GM23248 (cell line): ENCODE measurements around the gene ZBTB22. TPM values are rescaled to one million over a fixed set of nuclear protein-coding genes. Genes with fewer than 3 reads are reported as not detected.

Experiments used
- DNase-seq: peaks from one replicate; pipeline ENCODE4 v3.0.0-alpha.2; 2015
- H2AFZ ChIP-seq: fragments of 200-600 bp; sonication (generic); 2 replicates; pipeline ENCODE4 v1.6.1; 2016; ENCODE audit warnings: antibody characterized with exemption
- H3F3A ChIP-seq: fragments of 200-600 bp; sonication (generic); 2 replicates; pipeline ENCODE4 v1.6.1; 2016; ENCODE audit warnings: mild to moderate bottlenecking, antibody characterized with exemption, mixed run types; ENCODE audit not compliant: insufficient read depth
- H3K27ac ChIP-seq: fragments of 200-600 bp; sonication (generic); 2 replicates; pipeline ENCODE4 v1.5.1; 2016; ENCODE audit warnings: mild to moderate bottlenecking
- H3K27me3 ChIP-seq: fragments of 200-600 bp; sonication (generic); replicated peaks from 2 replicates; pipeline ENCODE4 v1.6.1; 2016; ENCODE audit warnings: mild to moderate bottlenecking; ENCODE audit not compliant: insufficient read depth
- H3K36me3 ChIP-seq: fragments of 200-600 bp; sonication (generic); 2 replicates; pipeline ENCODE4 v1.6.1; 2016; ENCODE audit warnings: low read depth, mild to moderate bottlenecking
- H3K4me1 ChIP-seq: fragments of 200-600 bp; sonication (generic); 2 replicates; pipeline ENCODE4 v1.6.1; 2016; ENCODE audit warnings: mild to moderate bottlenecking; ENCODE audit not compliant: insufficient read depth
- H3K4me2 ChIP-seq: fragments of 200-600 bp; sonication (generic); one replicate; pipeline ENCODE4 v1.6.1; 2016; ENCODE audit warnings: mild to moderate bottlenecking; ENCODE audit not compliant: unreplicated experiment
- H3K4me3 ChIP-seq: fragments of 200-600 bp; sonication (generic); 2 replicates; pipeline ENCODE4 v1.5.1; 2016; ENCODE audit warnings: mild to moderate bottlenecking
- H3K79me2 ChIP-seq: fragments of 200-600 bp; sonication (generic); 2 replicates; pipeline ENCODE4 v1.6.1; 2016; ENCODE audit warnings: mild to moderate bottlenecking; ENCODE audit not compliant: insufficient read depth
- H3K9ac ChIP-seq: fragments of 200-600 bp; sonication (generic); 2 replicates; pipeline ENCODE4 v1.6.1; 2016; ENCODE audit warnings: mild to moderate bottlenecking
- H3K9me2 ChIP-seq: fragments of 200-600 bp; sonication (generic); 2 replicates; pipeline ENCODE4 v1.6.1; 2016; ENCODE audit warnings: mixed run types, mild to moderate bottlenecking, moderate library complexity; ENCODE audit not compliant: insufficient read depth
- H3K9me3 ChIP-seq: fragments of 200-600 bp; sonication (generic); one replicate; pipeline ENCODE4 v1.6.1; 2017; ENCODE audit warnings: low read depth
- H4K20me1 ChIP-seq: fragments of 200-600 bp; sonication (generic); 2 replicates; pipeline ENCODE4 v1.6.0; 2016; ENCODE audit not compliant: insufficient read depth
- EZH2 ChIP-seq: fragments of 200-600 bp; sonication (generic); IDR thresholded peaks from 2 replicates; pipeline ENCODE4 v1.6.1; 2018; ENCODE audit warnings: antibody characterized with exemption, mild to moderate bottlenecking; ENCODE audit not compliant: insufficient read depth, poor library complexity, severe bottlenecking
- EZH2phosphoT487 ChIP-seq: fragments of 200-600 bp; sonication (generic); IDR thresholded peaks from 2 replicates; pipeline ENCODE4 v1.6.1; 2018; ENCODE audit warnings: antibody characterized with exemption, moderate library complexity, mild to moderate bottlenecking, low read depth; ENCODE audit not compliant: insufficient read depth
- WGBS, 2 experiments: methylation state at CpG; one replicate each; pipeline ENCODE4 v1.1.6; 2015 to 2017; ENCODE audit warnings: low lambda C conversion rate in 2 of 2, low coverage in 1 of 2; ENCODE audit errors: missing lambda C conversion rate in 2 of 2; 5-methylcytosine and 5-hydroxymethylcytosine counted together
- in situ Hi-C: fragments of 300-500 bp; cut with MboI; formaldehyde crosslinking; loops from 2 replicates; pipeline ENCODE4 v1.15.0; 2020
- polyA plus RNA-seq: library from polyadenylated mRNA; unstranded; fragments of >200 nt; fragmentation: Nextera tagmentation; extraction: Ambion mirVana; gene quantifications from 2 replicates; pipeline ENCODE4 v1.2.1, GENCODE V29; 2016
- total RNA-seq: library from RNA; depleted of rRNA; stranded (reverse); fragments of >200 nt; shearing (Covaris generic); gene quantifications from 2 replicates; pipeline ENCODE4 v1.2.3, GENCODE V29; 2014

ZBTB22 gene
- total and polyA plus RNA-seq, 2 experiments from 2014 or later = 9.8 to 18.3 TPM

- H2AFZ ChIP-seq = no peak overlapping the region
- in situ Hi-C loops = no loop called here
- no peaks in the 10 kb centered on the region for H3K9me2 ChIP-seq
- peaks cover 90% of the 10 kb centered on the region for H3K79me2 ChIP-seq
- no peaks in the 10 kb centered on the region for H3K27me3 ChIP-seq
- H3K36me3 ChIP-seq = peaks cover 15% of the 10 kb centered on the region
- no peak overlapping the region for H3K27ac ChIP-seq
- TF ChIP-seq EZH2 (no peak), EZH2phosphoT487 (no peak)
- H3K4me2 ChIP-seq = no peak overlapping the region
- no peaks in the 10 kb centered on the region; the same call in 1 of the 2 replicates for H4K20me1 ChIP-seq
- peaks cover 10% of the 10 kb centered on the region; the same call in 1 of the 2 replicates for H3K4me1 ChIP-seq
- DNase-seq = no peak
- H3K4me3 ChIP-seq = no peak overlapping the region
- 84 to 85% methylated on average over 15 to 16 of the region's 16 CpGs for WGBS, 2 experiments
- H3K9ac ChIP-seq = no peak overlapping the region
- H3K9me3 ChIP-seq = no peaks in the 10 kb centered on the region
- H3F3A ChIP-seq = peaks cover 13% of the 10 kb centered on the region
Observed at GRCh38 chr6:33304216-33304615, 13.3 kb downstream of the ZBTB22 start.

- Histone ChIP-seq H3K9me2 (no peaks in the 10 kb centered on the region), H3K9ac (peak overlapping the region; percentile 29; the same call in 1 of the 2 replicates), H3K4me1 (peaks cover 10% of the 10 kb centered on the region; the same call in 1 of the 2 replicates), H3K36me3 (peaks cover 6% of the 10 kb centered on the region; the same call in 1 of the 2 replicates), H3K27me3 (no peaks in the 10 kb centered on the region), H3K27ac (peak overlapping the region; percentile 97; the same call in 1 of the 2 replicates), H3K4me3 (no peak overlapping the region), H4K20me1 (no peaks in the 10 kb centered on the region), H3F3A (peaks cover 13% of the 10 kb centered on the region), H3K79me2 (peaks cover 67% of the 10 kb centered on the region), H2AFZ (no peak overlapping the region), H3K4me2 (no peak overlapping the region), H3K9me3 (no peaks in the 10 kb centered on the region)
- DNase-seq = no peak
- in situ Hi-C loops = no loop called here
- WGBS, 2 experiments = 67 to 75% methylated on average over 3 of the region's 3 CpGs
- TF ChIP-seq EZH2 (no peak), EZH2phosphoT487 (no peak)
Observed at GRCh38 chr6:33301877-33302276, 15.7 kb downstream of the ZBTB22 start.

GRCh38 chr6:33299237-33299944, 18.2 kb downstream of the ZBTB22 start:
- peaks cover 6% of the 10 kb centered on the region; the same call in 1 of the 2 replicates for H3K36me3 ChIP-seq
- no peaks in the 10 kb centered on the region for H3K9me3 ChIP-seq
- H3K79me2 ChIP-seq = peaks cover 42% of the 10 kb centered on the region
- H2AFZ ChIP-seq = peak overlapping the region; percentile 80
- H3K9ac ChIP-seq = peak overlapping the region; percentile 95
- peaks cover 13% of the 10 kb centered on the region for H3F3A ChIP-seq
- peak overlapping the region; percentile 96 for H3K4me3 ChIP-seq
- no peaks in the 10 kb centered on the region for H4K20me1 ChIP-seq
- peak overlapping the region; percentile 97 for H3K27ac ChIP-seq
- H3K27me3 ChIP-seq = no peaks in the 10 kb centered on the region
- 1% methylated on average over 54 of the region's 54 CpGs for WGBS, 2 experiments
- DNase-seq = peak; percentile 98
- no peaks in the 10 kb centered on the region for H3K9me2 ChIP-seq
- peak overlapping the region; percentile 92 for H3K4me2 ChIP-seq
- H3K4me1 ChIP-seq = peaks cover 10% of the 10 kb centered on the region; the same call in 1 of the 2 replicates
- in situ Hi-C loops = no loop called here
- TF ChIP-seq EZH2phosphoT487 (no peak), EZH2 (no peak)

- Histone ChIP-seq H3K4me2 (peak within 1 kb of the TSS; percentile 92), H3K27me3 (no peaks in the 10 kb centered on the region), H3K9ac (peak within 1 kb of the TSS; percentile 95), H3K4me3 (peak within 1 kb of the TSS; percentile 96), H2AFZ (peak within 1 kb of the TSS; percentile 80), H3K36me3 (peaks cover 6% of the 10 kb centered on the region; the same call in 1 of the 2 replicates), H3K79me2 (peaks cover 36% of the 10 kb centered on the region), H4K20me1 (no peaks in the 10 kb centered on the region), H3F3A (peaks cover 13% of the 10 kb centered on the region), H3K9me3 (no peaks in the 10 kb centered on the region), H3K4me1 (peaks cover 10% of the 10 kb centered on the region; the same call in 1 of the 2 replicates), H3K9me2 (no peaks in the 10 kb centered on the region), H3K27ac (peak within 1 kb of the TSS; percentile 97)
- in situ Hi-C loops = no loop called here
- 2 to 3% methylated on average over 11 to 30 of the region's 34 CpGs for WGBS, 2 experiments
- TF ChIP-seq EZH2phosphoT487 = no peak
- TF ChIP-seq EZH2 = no peak
- peak; percentile 79 for DNase-seq
Observed at GRCh38 chr6:33298773-33299236, 18.7 kb downstream of the ZBTB22 start, which contains the start of gene RGL2. Gene RGL2, minus strand, starts transcription at chr6:33298942. Its CDS starts 332 bp downstream, at chr6:33298610.
